Endothelial cell of hepatic sinusoid (primary cell): ENCODE measurements around the gene KLF7.

Source experiments
- in situ Hi-C: cut with HindIII; loops from 2 replicates; pipeline ENCODE4 v1.10.0; 2017; ENCODE audit warnings: low sequenced_read_pairs

Gene KLF7

DNA sequence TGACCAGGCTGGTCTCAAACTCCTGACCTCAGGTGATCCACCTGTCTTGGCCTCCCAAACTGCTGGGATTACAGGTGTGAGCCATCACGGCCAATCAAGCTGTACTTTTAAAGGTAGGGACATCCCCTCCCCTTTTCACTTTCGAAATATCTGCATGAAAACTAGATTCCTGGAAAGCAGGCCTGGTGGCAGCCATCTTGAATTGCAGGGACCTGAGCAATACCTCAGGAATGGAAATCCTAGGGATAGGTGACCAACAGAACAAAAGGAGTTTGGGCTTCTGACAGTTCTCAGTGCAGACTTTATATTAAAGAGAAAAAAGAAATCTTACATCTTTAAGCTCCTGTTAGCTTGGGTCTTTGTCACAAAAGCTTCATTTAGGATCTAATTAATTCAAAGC is 62.6 kb downstream of the KLF7 start:
- in situ Hi-C loops, result no loop called here

DNA sequence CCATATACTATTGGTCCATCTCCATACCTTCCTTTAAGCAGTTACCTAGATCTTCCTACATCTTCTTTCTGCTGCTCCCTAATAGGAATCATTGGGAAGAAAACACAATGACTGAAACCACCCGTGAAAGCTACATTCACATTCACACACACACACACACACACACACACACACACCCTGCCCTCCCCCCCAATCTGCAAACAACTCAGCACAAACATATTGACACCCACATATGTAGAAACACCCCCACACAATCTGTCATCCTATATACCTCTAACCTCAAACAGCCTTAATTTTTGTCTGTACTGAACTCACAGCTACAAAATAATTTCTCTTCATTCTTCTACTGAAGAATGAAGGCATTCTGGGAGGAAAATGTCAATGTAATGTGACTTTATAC is 63.8 kb downstream of the KLF7 start:
- in situ Hi-C loops, result no loop called here

DNA sequence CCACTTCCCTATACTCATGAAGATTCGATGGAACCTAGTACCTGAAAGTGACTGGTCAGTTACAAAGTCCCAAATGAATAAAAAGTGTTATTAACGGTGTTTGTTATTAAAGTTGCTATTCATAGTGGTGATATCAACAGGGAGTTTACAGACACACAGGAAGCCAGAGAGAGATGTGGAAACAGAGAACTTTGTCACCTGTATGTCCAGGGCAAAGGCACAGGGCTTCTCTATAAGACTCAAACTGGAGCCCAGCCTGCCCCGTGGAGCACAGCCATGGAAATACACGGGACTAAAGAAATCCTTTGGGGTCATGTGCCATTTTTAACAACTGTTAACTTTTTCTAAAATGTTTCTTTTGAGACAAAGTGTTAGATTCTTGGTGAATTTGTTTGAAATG is 68.5 kb downstream of the KLF7 start:
- in situ Hi-C loops, result no loop called here

DNA sequence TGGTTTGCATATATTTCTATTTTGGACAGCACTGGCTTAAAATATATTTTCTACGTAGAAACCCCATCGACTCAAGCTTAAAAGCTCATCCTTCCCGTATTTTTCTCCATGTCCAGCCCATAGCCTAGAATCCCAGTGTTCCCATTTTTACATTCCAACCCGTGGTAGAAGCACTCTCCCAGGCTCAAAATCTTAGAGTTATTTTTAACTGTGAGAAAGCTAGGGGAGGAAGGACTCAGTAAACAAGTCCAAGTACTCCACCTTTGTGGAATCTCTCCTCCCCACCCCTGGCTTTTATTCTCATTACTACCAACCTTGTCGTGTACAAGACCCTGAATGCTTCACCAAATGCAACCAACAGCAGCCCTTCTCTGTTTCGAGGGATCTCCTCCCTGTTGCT is 69.8 kb downstream of the KLF7 start:
- in situ Hi-C loops, result no loop called here

DNA sequence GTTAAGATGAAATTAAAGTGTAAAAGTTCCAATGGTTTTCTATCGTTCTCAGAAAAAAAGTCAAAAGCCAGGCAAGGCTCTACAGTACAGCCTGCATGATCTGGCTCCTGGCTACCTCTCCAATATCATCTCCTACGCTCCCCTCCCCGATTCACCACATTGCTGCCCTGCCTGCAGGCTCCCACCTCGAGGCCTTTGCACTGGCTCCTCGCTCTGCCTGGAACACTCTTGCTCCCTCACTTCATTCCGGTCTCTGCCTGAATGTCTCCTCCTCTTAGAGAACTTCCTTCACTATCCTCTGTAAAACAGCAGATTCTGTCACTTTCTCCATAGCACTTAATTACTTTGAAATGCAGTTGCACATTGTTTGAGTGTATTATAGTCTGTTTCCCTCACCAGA is 72.5 kb downstream of the KLF7 start:
- in situ Hi-C loops, result no loop called here

DNA sequence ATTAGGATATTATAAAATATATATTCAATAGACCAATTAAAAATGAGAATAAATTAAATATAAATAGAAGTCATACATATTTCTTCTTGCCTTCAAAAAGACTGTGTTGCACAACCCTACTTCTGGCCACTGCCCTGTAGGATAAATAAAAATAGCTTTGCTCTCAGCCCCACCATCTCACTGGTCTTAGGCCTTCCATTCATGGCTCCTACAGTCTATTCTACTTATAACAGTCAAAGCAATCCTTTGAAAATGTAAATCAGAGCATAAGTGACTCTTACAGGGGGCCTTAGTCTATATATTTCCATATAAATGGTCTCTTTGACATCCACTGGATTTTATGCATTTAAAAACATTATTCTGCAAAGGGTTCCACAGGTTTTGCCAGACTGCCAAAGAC is 72.9 kb downstream of the KLF7 start:
- in situ Hi-C loops, result no loop called here

DNA sequence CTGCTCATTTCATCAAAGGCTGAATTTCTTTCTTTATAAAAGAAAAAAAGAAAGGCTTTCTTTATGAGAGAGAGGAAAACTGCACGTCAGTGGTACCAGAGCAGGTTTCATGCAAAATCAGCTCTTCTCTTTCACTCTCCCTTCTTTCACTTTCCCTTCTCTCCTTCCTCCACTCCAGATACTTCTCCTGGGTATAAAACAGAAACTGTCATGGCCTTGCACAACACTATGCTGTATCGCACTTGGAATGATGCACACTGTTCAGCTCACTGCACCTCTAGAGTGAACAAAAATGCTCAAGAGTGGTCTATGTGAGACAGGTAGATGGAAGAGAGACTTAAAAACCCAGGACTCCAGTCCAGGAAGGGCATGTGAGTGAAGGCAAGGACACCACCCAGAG is 73.8 kb downstream of the KLF7 start:
- in situ Hi-C loops, result no loop called here

DNA sequence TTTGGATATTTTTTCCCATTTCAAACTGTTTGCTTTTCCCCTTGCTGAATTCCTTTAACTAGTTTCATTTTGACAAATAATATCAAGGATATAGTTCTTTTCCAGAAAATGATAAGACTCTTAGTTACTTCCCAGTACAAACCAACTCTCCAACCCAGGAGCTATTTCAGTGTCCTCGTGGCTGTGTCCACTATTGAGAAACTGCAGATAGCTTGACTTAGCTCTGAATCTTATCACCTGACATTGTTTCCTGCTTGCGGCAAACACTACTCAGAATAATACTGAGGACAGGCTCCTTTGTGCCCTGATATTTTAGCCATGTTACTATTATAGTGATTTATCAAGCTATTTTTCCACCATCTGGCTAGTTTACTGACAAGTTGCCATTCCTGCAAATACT is 74.6 kb downstream of the KLF7 start:
- in situ Hi-C loops, result no loop called here

DNA sequence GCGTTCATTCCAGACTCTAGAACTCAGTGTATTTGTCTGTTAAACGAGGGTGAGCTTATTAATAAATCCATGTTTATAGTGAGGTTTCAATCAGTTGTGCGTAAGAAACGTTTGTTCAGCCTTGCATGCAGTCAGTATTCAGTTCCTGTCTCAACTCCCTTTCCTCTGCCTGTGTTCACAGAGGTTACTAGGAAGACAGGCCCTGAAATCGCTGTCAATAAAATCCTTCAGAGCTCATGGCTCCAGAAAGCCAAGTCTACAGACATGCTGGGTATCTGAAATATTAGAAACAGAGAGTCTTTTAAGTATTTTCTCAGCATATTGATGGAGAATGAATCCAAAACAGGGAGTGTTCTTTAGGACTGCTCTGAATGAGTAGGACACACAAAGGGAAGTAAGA is 75.4 kb downstream of the KLF7 start:
- in situ Hi-C loops, result no loop called here

DNA sequence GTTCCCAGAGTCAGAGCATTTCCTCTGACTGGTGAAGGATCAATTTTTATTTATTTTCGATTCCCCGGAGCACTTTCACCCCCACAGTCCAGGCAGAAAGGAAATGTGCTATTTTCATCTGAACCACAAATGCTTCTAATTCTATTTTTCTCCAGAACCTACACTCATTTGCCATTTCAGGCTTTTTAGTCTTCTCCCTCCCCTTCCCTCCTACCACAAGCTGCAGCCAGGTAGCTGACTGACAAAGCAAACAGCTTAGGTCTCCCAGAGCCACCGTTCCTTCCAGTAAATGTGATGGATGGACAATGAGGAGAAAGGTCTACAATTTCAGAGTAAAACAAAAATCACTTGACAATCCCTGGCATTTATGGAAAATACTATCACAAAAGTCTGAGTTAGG is 76.9 kb downstream of the KLF7 start:
- in situ Hi-C loops, result no loop called here

DNA sequence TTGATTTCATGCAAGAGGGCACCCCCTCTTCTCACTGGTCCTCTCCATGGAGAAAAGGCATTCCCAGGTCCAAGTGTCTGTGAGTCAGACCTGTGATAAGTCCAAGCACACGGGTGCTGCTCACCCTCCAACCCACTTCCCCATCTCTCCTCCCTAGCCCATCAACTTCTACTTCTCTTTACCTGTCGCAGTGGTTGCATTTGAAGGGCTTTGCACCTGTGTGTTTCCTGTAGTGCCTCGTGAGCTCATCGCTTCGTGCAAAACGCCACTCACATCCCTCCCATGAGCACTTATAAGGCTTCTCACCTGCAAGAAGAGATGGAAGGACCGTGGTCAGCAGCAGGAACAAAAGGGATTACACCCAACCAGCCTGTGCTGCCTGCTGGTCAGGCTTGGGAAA is 77.5 kb downstream of the KLF7 start:
- in situ Hi-C loops, result no loop called here

DNA sequence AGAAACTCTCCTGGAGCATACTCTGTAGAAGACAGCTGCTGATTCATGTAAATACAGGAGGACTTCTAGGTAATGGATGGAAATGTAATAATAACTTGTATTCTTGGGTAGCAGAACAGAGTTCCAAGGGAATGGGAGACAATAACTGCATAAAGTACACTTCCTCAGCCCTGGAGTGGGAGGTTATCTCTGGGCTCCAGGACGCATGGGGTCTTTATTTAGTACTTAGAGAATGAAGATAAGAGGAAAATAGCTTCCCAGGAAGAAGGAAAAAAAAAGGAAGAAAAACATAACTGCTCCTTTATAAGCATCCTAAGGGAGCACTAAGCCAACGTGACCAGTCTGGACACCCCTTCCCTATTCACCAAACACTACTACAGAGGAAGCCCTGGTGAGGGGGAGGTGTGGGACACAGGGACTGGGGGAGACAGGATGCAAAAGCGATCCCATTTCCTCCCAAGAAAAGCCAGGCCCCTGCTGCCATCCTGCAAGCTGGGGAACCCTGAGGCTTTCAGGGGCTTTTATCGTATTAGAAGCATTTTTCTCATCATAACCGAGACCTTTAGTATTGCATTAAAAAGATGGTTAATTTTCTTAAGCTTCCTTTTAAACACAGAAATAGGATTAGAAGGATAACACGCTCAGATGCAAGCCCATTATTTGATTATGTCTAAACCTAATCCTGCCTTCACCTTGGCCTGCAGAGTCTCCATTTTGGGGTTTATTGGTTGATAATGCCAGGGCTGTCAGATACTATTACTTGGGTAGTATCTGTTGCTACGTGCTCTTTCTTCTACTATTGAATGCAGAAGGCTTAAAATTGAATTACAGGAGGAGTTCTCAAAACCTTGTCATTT is 78.5 kb downstream of the KLF7 start:
- in situ Hi-C loops, result no loop called here

DNA sequence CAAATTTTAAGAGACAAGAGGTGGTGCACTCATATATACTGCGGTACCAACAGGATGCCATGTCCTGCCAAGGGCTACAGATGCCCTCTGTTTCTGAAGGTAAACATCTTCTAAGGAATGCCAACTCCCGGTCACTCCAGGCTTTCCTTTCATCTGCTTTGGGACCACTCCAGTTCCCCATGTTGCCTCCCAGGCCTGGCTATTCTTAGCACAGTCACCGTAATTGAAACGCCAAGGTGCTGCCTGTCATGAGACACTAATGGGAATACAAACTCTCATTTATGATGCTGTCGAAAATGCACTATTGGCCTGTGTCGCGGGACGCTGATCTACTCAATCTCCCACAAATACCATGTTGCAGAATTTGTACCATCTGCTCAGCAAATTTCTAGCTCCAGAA is 79.6 kb downstream of the KLF7 start:
- in situ Hi-C loops, result no loop called here

DNA sequence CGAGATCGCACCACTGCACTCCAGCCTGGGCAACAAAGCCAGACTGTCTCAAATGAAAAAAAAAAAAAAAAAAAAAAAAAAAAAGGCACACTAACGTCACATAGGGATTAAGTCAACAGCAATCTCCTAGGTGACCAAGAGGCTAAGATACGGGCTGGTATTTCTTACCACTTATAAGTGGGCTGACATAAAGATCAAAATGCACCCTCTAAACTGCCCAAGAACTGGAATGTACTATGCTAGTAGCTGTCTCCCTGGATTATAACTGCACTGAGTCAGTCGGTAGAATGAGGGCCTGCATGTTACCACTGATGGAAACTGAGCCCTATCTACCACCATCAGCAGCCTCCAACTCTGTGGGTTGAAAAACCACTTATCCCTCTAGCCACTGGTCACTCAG is 80.6 kb downstream of the KLF7 start:
- in situ Hi-C loops, result no loop called here

DNA sequence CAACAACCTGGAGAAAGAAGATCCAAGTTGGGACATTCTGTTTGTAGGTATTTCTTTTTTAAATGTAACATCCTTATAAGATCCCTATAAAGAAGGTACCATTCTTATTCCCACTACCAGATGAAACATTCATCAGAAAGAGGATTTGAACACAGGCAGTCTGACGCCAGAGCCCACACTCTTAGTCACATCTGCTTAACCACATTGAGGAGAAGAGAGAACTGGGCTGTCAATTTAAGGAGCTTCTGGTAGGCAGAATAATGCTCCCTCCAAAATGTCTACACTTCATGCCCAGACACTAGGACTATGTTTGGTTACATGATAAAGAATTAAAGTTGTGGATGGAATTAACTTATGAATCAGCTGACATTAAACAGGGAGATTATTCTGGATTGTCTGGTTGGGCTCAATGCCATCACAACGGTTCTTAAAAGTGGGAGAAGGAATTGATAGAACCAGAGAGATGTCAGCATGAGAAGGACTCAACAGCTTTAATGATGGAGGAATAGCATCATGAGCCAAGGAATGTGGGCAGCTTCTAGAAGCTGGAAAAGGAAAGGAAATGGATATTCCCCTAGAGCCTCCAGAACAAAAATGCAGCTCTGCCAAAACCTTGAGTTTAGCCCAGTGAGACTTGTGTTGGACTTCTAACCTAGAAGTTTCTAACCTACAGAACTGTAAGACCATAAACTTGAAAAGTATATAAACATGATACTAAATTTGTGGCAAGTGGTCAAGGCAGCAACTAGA is 82.2 kb downstream of the KLF7 start:
- in situ Hi-C loops, result no loop called here

DNA sequence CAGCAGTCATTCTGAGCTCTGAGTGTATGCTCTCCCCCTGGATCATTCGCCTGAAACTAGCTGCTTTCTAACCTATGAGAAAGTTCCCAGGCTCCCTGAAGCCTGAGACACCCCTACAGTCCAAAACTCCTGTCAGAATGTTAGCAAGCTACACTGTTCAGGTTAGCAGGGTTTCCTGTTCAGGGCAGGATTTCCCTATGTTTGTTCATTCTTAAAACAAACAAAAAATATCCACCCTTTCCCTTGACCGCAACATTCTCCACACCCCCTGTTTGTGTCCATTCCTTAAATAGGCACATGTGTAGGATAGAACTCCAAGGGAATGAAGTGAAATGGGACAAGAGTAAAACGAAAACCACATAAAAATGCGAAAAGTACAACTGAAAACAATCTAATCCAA is 83.1 kb downstream of the KLF7 start:
- in situ Hi-C loops, result no loop called here

DNA sequence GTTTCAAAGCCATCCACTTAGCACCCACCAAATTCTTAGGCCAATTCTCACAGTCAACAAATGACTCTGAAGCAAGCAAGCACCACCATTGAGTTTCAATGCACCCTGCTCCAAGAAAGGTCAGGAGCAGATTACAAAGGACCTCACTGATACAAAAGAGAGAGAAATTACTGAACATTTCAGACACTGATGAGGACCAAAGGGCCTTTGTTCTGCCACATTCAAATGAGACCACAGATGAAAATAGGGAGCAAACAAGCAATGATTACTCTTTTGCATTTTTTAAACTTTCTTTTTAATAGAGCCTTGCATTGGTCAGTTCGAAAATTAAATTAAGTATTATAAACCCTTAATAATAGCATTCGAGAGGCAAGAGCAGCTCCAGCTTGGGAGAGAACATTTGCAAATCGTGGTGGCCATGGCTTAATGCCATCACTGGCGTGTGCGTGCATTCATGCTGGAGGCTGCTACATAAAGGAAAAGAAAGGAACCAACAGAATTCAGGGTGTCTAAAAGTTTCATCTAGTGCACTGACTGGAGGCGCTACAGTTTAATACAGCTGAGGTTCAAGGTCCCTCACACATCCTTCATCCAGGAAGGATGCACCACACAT is 87.5 kb downstream of the KLF7 start:
- in situ Hi-C loops, result loop anchor here (5.0 kb wide), 1 partner anchor 66 kb away; no protein-coding TSS in a partner anchor

DNA sequence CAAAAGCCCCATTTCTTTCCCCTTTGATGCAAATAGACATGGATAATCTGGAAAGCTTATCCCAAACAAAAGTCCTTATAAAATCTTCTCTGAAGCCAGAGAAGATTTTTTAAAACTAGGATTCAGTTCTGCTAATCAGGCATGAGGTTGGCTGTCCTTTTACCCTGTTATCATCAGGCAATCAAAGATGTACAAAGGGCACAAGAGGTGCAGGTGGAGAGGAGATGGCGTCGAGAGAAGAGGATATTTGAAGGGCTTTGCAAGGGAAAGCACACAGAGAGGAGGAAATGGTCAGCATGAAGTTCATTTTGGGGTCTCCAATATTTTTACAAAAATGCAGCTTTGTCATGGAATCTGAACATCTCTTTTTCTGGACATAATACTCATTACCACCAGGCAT is 88.5 kb downstream of the KLF7 start:
- in situ Hi-C loops, result loop anchor here (5.0 kb wide), 1 partner anchor 65 kb away; no protein-coding TSS in a partner anchor

DNA sequence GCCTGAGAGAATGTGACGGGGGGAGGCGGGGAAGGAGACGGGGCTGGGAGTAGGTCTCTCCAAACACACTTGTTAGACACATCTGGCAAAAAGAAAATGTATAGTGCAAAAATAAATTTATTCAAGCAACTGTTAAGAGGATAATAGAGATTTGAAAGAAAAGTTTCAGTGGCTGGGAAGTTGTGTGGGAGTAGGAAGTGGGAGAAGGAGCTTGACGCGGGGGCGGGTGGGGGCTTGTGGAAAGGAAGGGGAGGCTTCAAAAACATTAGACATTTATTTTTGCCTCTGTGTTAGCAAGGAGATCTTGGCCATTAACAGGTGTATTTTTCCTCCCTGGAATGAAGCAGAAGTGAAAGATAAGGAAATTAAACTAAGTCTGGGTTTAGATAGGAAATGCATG is 90.3 kb downstream of the KLF7 start:
- in situ Hi-C loops, result loop anchor here (5.0 kb wide), 1 partner anchor 63 kb away; no protein-coding TSS in a partner anchor

DNA sequence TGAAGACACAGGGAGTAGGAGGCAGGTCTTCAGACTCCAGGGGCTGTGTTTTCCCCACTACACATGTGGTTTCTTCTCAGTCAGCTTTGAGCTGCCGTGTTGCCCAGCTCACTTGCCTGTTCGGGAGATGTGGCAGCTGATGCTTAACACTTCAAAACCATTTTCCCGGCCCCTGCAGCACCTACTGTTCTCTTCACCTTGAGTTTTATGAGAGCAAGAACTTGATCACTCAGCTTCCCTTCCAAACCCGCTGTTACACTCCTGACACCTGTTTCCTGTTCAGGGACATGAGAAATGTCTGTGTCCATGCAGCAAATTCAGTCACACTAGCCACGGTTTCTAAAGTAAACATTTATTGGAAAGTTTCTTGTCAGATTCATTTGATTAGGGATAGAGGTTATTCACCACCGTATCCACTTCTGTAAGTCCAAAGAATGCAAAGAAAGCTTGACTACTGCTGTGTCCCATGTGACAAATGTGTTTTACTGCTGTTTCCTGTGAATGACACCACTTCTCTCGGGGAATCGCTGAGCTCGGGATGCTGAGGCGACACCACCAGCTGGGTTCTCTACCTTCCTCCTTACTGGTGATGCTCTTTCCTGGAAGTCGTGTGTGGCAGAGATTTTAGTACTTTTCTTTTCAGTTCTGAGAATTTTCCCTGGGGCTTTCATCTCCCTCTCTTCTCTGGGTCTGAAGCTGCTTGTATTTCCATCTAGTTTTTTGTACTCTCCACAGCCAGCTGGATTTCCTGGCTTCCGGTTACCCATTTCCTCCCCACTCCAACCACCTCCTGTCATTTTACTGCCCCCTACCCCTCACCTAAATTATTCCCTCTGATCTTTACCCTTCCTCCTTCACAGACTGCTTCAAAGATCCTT is 91.7 kb downstream of the KLF7 start:
- in situ Hi-C loops, result no loop called here

DNA sequence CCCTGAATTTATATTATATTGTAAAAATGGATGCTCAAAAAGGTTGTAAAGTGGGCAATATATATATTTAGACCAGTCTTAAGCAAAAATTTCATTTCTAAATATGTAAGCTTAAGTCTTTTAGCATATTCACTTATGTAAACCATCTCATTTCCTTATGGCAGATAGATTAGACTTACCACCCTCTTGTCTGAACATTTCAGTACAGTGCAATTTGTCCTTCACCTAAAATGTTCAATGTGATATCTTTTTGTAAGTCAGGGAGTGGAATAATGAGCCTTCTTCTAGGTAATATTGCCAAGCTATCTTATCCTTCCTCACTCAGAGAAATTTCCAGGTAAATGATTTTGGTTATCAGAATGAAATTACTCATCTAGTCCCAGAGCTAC is 92.3 kb downstream of the KLF7 start:
- in situ Hi-C loops, result no loop called here
